Right lobe of liver (tissue), 6 donors: ENCODE results near the gene PHF20. TPM values are rescaled to one million over a fixed set of nuclear protein-coding genes. Genes with fewer than 3 reads are reported as not detected.

ENCODE experiments used
- ATAC-seq, 4 donors: fragments of 200-7000 bp; cut with Tn5 transposase; one replicate each; pipeline ENCODE4 v1.9.1; 2020; ENCODE audit warnings: mild to moderate bottlenecking in 4 of 4, moderate library complexity in 4 of 4
- DNase-seq, 3 donors: peaks; one replicate each; pipeline ENCODE4 v3.0.0-alpha.2; 2020
- H3K27ac ChIP-seq, 3 donors: fragments of 200-600 bp; one replicate each; pipeline ENCODE4 v1.8.0; 2022
- H3K27me3 ChIP-seq, 2 donors: fragments of 200-600 bp; one replicate each; pipeline ENCODE4 v1.8.0; 2022
- H3K36me3 ChIP-seq, 4 donors: fragments of 200-600 bp; sonication (generic) in 1 of 4; one replicate each; pipeline versions ENCODE4 v1.5.1 to v1.8.0; 2017 to 2022; ENCODE audit warnings: control low read depth in 1 of 4
- H3K4me1 ChIP-seq, 4 donors: fragments of 200-600 bp; sonication (generic) in 1 of 4; one replicate each; pipeline versions ENCODE4 v1.5.1 to v1.8.0; 2017 to 2022; ENCODE audit warnings: control low read depth in 1 of 4
- H3K4me3 ChIP-seq, 3 donors: fragments of 200-600 bp; one replicate each; pipeline ENCODE4 v1.8.0; 2022
- H3K9me3 ChIP-seq, 4 donors: fragments of 200-600 bp; sonication (generic) in 1 of 4; one replicate each; pipeline versions ENCODE4 v1.5.1 to v1.8.0; 2017 to 2022; ENCODE audit warnings: control low read depth in 1 of 4
- CTCF ChIP-seq, 4 donors: fragments of 200-600 bp in 3 of 4; fragments of 450-650 bp in 1 of 4; IDR thresholded peaks; one replicate each; pipeline versions ENCODE4 v1.5.1 to v1.8.0; 2016 to 2022; ENCODE audit warnings: antibody characterized with exemption in 4 of 4, mild to moderate bottlenecking in 2 of 4
- POLR2A ChIP-seq: fragments of 450-650 bp; IDR thresholded peaks from one replicate; pipeline ENCODE4 v1.6.1; 2017; ENCODE audit warnings: antibody characterized with exemption, mild to moderate bottlenecking
- WGBS: methylation state at CpG from one replicate; pipeline ENCODE4 v1.1.6; 2018; ENCODE audit warnings: low coverage, low lambda C conversion rate; ENCODE audit not compliant: insufficient coverage; ENCODE audit errors: missing lambda C conversion rate; 5-methylcytosine and 5-hydroxymethylcytosine counted together
- intact Hi-C, 2 donors: fragments of 100-400 bp; cut with DNase I; formaldehyde crosslinking; loops; one replicate each; pipeline versions ENCODE4 v1.11.2 to v1.14.1; 2022
- total RNA-seq, 6 experiments: library from RNA; depleted of rRNA in 2 of 6; stranded (reverse); fragments of >200 nt in 2 of 6; fragmentation: NEBNext Ultra II Directional in 3 of 6; extraction: Animal tissue kit (Norgen Biotek cat#: 25700) in 3 of 6; gene quantifications; one replicate each; pipeline versions ENCODE4 v1.1.0 to v1.2.4, GENCODE V29; 2016 to 2023
- donor health status: DM: no; HTN: yes; CAD: no.
- donor health status: DM: no; HTN: no; CAD: no.
- donor health status: DM: no; HTN: no; CAD: no.
- donor health status: DM: no; HTN: yes; CAD: no.
- donor health status: DM: no; HTN: yes; CAD: no.

PHF20 gene
- total RNA-seq, 6 experiments from 2014 or later: 9.3 to 16.7 (median 14.5) TPM

GRCh38 chr20:35910254-35910653 is 138.4 kb downstream of the PHF20 start:
- H3K4me1 ChIP-seq: no peaks in the 10 kb centered on the region
- ATAC-seq (no peak), DNase-seq (no peak)
- no peak for TF ChIP-seq POLR2A
- TF ChIP-seq CTCF (IDR thresholded peaks at IDR 0.05): no peak
- H3K27me3 ChIP-seq: no peaks in the 10 kb centered on the region
- no peak overlapping the region for H3K27ac ChIP-seq
- H3K9me3 ChIP-seq: no peaks in the 10 kb centered on the region
- H3K4me3 ChIP-seq: no peak overlapping the region
- H3K36me3 ChIP-seq: peaks cover 0 to 22% (median 2%) of the 10 kb centered on the region in 4 donors
- 93% methylated on average over 3 of the region's 3 CpGs for WGBS
- intact Hi-C loops: no loop called here

GRCh38 chr20:35912881-35913280 is 141.1 kb downstream of the PHF20 start:
- DNase-seq (no peak), ATAC-seq (no peak)
- Histone ChIP-seq H3K4me1 (no peaks in the 10 kb centered on the region), H3K27me3 (no peaks in the 10 kb centered on the region), H3K36me3 (peaks cover 0 to 29% (median 8%) of the 10 kb centered on the region in 4 donors), H3K9me3 (no peaks in the 10 kb centered on the region), H3K4me3 (no peak overlapping the region), H3K27ac (no peak overlapping the region)
- TF ChIP-seq POLR2A (no peak), CTCF (IDR thresholded peaks at IDR 0.05) (no peak)
- intact Hi-C loops: no loop called here
- 95% methylated on average over 4 of the region's 4 CpGs for WGBS

- H3K36me3 ChIP-seq: peaks cover 0 to 51% (median 10%) of the 10 kb centered on the region in 4 donors
Measured at GRCh38 chr20:35917077-35917476, 145.3 kb downstream of the PHF20 start.

GRCh38 chr20:35918021-35918420 is 146.2 kb downstream of the PHF20 start:
- intact Hi-C loops: no loop called here

More at GRCh38 chr20:35917077-35917476, 145.3 kb downstream of the PHF20 start:
- H3K27me3 ChIP-seq: no peaks in the 10 kb centered on the region
- intact Hi-C loops: no loop called here
- no peak for ATAC-seq
- no peak for TF ChIP-seq POLR2A
- no peak for TF ChIP-seq CTCF (IDR thresholded peaks at IDR 0.05)
- no peak overlapping the region for H3K27ac ChIP-seq
- H3K9me3 ChIP-seq: no peaks in the 10 kb centered on the region
- H3K4me3 ChIP-seq: no peak overlapping the region
- H3K4me1 ChIP-seq: no peaks in the 10 kb centered on the region
- DNase-seq: no peak
- WGBS: 76% methylated on average over 2 of the region's 3 CpGs

More at GRCh38 chr20:35918021-35918420, 146.2 kb downstream of the PHF20 start:
- DNase-seq (no peak), ATAC-seq (no peak)
- H3K36me3 ChIP-seq: peaks cover 0 to 47% (median 10%) of the 10 kb centered on the region in 4 donors
- no peak overlapping the region for H3K27ac ChIP-seq
- no peaks in the 10 kb centered on the region for H3K27me3 ChIP-seq
- H3K9me3 ChIP-seq: no peaks in the 10 kb centered on the region
- 100% methylated on average over 1 of the region's 1 CpG for WGBS
- TF ChIP-seq CTCF (IDR thresholded peaks at IDR 0.05) (no peak), POLR2A (no peak)
- H3K4me1 ChIP-seq: no peaks in the 10 kb centered on the region
- no peak overlapping the region for H3K4me3 ChIP-seq
